GM19455 (cell line): ENCODE measurements around the gene GPRIN2.
"Not testable (repeated sequence)": the region's sequence is repeated elsewhere in the genome, so short reads cannot be mapped to it uniquely, and the experiment has no call there.

Experiments
- ATAC-seq: cut with Tn5 transposase; IDR thresholded peaks from one replicate; pipeline ENCODE4 v1.9.1; 2021; ENCODE audit not compliant: unreplicated experiment

Gene GPRIN2

GRCh38 chr10:46523119-46523961, 33.1 kb downstream of the GPRIN2 start:
- no peak for ATAC-seq

- no peak for ATAC-seq
These were observed 34.0 kb downstream of the GPRIN2 start for GRCh38 chr10:46522295-46523118.

- no peak for ATAC-seq
These were observed 35.5 kb downstream of the GPRIN2 start for GRCh38 chr10:46520941-46521340.

GRCh38 chr10:46520381-46520780, 36.1 kb downstream of the GPRIN2 start:
- no peak for ATAC-seq

GRCh38 chr10:46518028-46518725, 38.3 kb downstream of the GPRIN2 start:
- no peak for ATAC-seq

GRCh38 chr10:46517541-46517940, 38.9 kb downstream of the GPRIN2 start:
- no peak for ATAC-seq

- ATAC-seq = no peak
These were observed 39.6 kb downstream of the GPRIN2 start for GRCh38 chr10:46516660-46517416.

GRCh38 chr10:46515793-46516192, 40.7 kb downstream of the GPRIN2 start:
- no peak for ATAC-seq

- ATAC-seq = no peak
These were observed 41.1 kb downstream of the GPRIN2 start for GRCh38 chr10:46515366-46515765.

- no peak for ATAC-seq
These were observed 41.6 kb downstream of the GPRIN2 start for GRCh38 chr10:46514899-46515298.

GRCh38 chr10:46514431-46514861, 42.0 kb downstream of the GPRIN2 start:
- ATAC-seq = no peak

GRCh38 chr10:46513333-46513732, 43.1 kb downstream of the GPRIN2 start:
- ATAC-seq = not testable (repeated sequence)

GRCh38 chr10:46512725-46513124, 43.7 kb downstream of the GPRIN2 start:
- ATAC-seq = not testable (repeated sequence)

GRCh38 chr10:46512002-46512401, 44.5 kb downstream of the GPRIN2 start:
- not testable (repeated sequence) for ATAC-seq
